ENCODE data around the gene ZNF646. TPM values are rescaled to one million over a fixed set of nuclear protein-coding genes. Genes with fewer than 3 reads are reported as not detected.

ZNF646 gene
- total RNA-seq, 4 donors from 2014 or later = 3.3 to 17.3 (median 15.1) TPM

DNA sequence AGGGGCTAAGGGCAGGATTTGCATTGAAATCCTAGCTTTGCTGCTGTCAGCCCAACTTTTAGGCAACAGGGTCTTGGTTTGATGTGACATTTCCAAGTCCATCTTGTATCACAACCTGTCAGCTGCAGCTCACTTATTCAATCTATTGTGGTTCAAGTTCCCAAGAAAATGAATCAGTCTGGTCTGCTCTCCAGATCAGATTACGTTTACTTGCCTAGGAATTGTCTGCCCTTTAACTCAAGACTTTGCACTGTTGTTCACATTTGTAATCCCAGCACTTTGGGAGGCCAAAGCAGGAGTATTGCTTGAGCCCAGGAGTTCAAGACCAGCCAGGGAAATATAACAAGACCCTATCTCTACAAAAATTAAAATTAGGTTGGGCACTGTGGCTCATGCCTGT is 30.9 kb upstream of the ZNF646 start:
- H3K4me3 ChIP-seq = no peak overlapping the region
- intact Hi-C loops (cut with DNase I; ENCODE audit: low total_unique reads) = no loop called here
- H3K36me3 ChIP-seq = no peaks in the 10 kb centered on the region
- no peaks in the 10 kb centered on the region for H3K4me1 ChIP-seq
- no peaks in the 10 kb centered on the region for H3K9me3 ChIP-seq
- no peak for TF ChIP-seq POLR2A (IDR thresholded peaks at IDR 0.05)
- TF ChIP-seq, protein P1, sequence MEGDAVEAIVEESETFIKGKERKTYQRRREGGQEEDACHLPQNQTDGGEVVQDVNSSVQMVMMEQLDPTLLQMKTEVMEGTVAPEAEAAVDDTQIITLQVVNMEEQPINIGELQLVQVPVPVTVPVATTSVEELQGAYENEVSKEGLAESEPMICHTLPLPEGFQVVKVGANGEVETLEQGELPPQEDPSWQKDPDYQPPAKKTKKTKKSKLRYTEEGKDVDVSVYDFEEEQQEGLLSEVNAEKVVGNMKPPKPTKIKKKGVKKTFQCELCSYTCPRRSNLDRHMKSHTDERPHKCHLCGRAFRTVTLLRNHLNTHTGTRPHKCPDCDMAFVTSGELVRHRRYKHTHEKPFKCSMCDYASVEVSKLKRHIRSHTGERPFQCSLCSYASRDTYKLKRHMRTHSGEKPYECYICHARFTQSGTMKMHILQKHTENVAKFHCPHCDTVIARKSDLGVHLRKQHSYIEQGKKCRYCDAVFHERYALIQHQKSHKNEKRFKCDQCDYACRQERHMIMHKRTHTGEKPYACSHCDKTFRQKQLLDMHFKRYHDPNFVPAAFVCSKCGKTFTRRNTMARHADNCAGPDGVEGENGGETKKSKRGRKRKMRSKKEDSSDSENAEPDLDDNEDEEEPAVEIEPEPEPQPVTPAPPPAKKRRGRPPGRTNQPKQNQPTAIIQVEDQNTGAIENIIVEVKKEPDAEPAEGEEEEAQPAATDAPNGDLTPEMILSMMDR (IDR thresholded peaks at IDR 0.05) = no peak
- no peak for DNase-seq
- no peak overlapping the region for H3K27ac ChIP-seq
- no peaks in the 10 kb centered on the region for H3K27me3 ChIP-seq

DNA sequence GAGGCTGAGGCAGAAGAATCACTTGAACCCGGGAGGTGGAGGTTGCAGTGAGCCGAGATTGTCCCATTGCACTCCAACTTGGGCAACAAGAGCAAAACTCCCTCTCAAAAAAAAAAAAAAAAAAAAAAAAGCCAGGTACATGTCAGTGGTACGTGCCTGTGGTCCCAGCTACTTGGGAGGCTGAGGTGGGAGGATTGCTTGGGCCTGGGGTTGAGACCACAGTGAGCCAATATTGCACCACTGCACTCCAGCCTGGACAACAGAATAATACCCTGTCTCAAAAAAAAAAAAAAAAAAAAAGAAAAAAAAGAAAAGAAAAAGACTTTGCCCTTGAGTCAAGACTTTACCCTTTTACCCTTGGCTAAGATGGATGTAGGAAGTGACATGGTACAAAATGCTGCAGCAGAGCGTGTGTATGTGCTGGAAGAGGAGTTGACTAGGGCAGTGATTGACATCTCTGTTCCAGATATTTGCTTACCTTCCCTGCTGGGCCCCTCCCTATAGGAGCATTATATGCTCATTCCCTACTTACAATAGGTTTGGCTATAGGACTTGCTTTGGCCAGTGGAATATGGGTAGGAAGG is 30.2 kb upstream of the ZNF646 start:
- Histone ChIP-seq H3K4me3 (no peak overlapping the region), H3K27ac (no peak overlapping the region), H3K36me3 (no peaks in the 10 kb centered on the region), H3K27me3 (no peaks in the 10 kb centered on the region), H3K4me1 (no peaks in the 10 kb centered on the region), H3K9me3 (no peaks in the 10 kb centered on the region)
- intact Hi-C loops (cut with DNase I; ENCODE audit: low total_unique reads) = no loop called here
- TF ChIP-seq, protein P1 (IDR thresholded peaks at IDR 0.05) = no peak
- TF ChIP-seq POLR2A (IDR thresholded peaks at IDR 0.05) = no peak
- no peak for DNase-seq

DNA sequence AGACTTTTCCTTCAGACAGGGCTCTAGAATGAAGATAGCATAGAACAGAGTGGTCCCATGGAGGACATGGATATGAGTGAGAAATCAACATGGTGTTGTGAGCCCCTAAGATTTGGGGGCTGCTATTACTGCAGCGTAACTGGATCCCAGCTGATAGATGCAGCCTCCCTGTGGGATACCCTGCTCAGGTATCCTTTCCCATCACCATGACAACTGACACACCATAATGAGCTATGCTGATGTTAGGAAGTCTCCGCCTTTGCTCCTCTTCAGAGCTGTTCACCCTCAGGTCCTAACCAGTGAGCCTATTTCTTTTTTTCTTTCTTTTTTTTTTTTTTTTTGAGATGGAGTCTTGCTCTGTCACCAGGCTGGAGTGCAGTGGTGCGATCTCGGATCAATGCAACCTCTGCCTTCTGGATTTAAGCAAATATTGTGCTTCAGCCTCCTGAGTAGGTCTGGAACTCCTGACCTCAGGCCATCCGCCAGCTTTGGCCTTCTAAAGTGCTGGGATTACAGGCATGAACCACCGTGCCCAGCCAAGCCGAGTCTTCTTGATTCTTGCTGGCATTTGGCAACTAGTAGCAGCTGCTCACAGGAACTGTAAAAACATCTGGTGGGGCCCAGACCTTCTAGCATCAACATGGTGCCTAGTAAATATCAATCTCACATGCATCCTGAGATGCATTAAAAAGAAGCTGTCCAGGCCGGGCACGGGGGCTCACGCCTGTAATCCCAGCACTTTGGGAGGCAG is 23.8 kb upstream of the ZNF646 start:
- no peak overlapping the region for H3K27ac ChIP-seq
- intact Hi-C loops (cut with DNase I; ENCODE audit: low total_unique reads) = no loop called here
- no peak overlapping the region for H3K4me3 ChIP-seq
- no peaks in the 10 kb centered on the region for H3K9me3 ChIP-seq
- H3K36me3 ChIP-seq = no peaks in the 10 kb centered on the region
- H3K4me1 ChIP-seq = no peaks in the 10 kb centered on the region
- no peak for DNase-seq
- H3K27me3 ChIP-seq = no peaks in the 10 kb centered on the region
- TF ChIP-seq POLR2A (IDR thresholded peaks at IDR 0.05) = no peak
- TF ChIP-seq, protein P1 (IDR thresholded peaks at IDR 0.05) = no peak

DNA sequence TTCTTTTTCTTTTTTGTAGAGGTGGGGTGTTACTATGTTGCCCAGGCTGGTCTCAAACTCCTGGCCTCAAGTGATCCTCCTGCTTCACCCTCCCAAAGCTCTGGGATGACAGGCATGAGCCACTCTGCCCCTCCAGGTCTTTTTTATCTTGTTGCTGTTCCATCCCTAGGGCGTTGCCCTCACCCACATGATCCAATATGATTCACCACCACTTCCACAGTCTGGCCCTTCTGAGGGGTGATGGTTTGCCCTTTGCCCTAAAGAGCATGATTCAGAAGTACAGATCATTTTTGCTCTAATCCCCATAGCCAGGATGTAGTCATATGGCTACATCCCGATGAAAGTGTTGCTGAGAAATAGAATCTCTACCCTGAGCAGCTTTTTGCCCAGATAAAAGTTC is 22.1 kb upstream of the ZNF646 start:
- TF ChIP-seq, protein P1 (IDR thresholded peaks at IDR 0.05) = no peak
- TF ChIP-seq POLR2A (IDR thresholded peaks at IDR 0.05) = no peak
- Histone ChIP-seq H3K4me3 (no peak overlapping the region), H3K9me3 (no peaks in the 10 kb centered on the region), H3K36me3 (no peaks in the 10 kb centered on the region), H3K27ac (no peak overlapping the region), H3K27me3 (no peaks in the 10 kb centered on the region), H3K4me1 (no peaks in the 10 kb centered on the region)
- no peak for DNase-seq
- intact Hi-C loops (cut with DNase I; ENCODE audit: low total_unique reads) = no loop called here

DNA sequence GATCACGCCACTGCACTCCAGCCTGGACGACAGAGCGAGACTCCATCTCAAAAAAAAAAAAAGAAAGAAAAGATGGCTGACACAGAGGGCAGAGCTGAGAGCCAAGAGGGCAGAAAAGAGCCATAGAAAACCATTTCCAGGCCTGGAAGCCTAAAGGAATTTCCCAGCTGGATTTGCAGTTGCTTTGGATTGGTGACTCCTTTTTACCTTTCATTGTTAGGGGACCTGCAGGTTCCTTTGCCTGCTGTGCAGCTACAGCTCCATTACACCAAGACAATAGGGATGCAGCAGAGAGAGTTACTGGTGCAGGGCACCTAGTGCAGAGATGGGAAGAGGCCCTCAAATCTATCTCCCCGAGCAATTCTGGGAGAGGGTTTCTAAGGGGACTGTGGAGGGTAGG is 18.6 kb upstream of the ZNF646 start:
- Histone ChIP-seq H3K4me3 (no peak overlapping the region), H3K4me1 (no peaks in the 10 kb centered on the region), H3K9me3 (no peaks in the 10 kb centered on the region), H3K27me3 (no peaks in the 10 kb centered on the region), H3K36me3 (no peaks in the 10 kb centered on the region), H3K27ac (no peak overlapping the region)
- no peak for DNase-seq
- intact Hi-C loops (cut with DNase I; ENCODE audit: low total_unique reads) = no loop called here
- TF ChIP-seq, protein P1 (IDR thresholded peaks at IDR 0.05) = no peak
- no peak for TF ChIP-seq POLR2A (IDR thresholded peaks at IDR 0.05)
